ENCODE data around the gene ALDH1L2.

GRCh38 chr12:104975587-104976343 lies 108.5 kb downstream of the ALDH1L2 start:
- no peak for TF ChIP-seq TARDBP (IDR thresholded peaks at IDR 0.05)
- TF ChIP-seq NFRKB (IDR thresholded peaks at IDR 0.05), result no peak
- no peak for TF ChIP-seq SP1 (IDR thresholded peaks at IDR 0.05)
- TF ChIP-seq ZNF384 (IDR thresholded peaks at IDR 0.05), result no peak
- no peak for TF ChIP-seq ARNT (IDR thresholded peaks at IDR 0.05)
- no peak for TF ChIP-seq BHLHE40 (IDR thresholded peaks at IDR 0.05; ENCODE audit: borderline replicate concordance)
- TF ChIP-seq L3MBTL2 (conservative IDR thresholded peaks at IDR 0.05), result no peak

Measured in HEK293T (cell line).